HG03045 (cell line): ENCODE data around the gene SLC19A2.

Experiments used
- ATAC-seq: cut with Tn5 transposase; IDR thresholded peaks from one replicate; pipeline ENCODE4 v1.9.1; 2021; ENCODE audit warnings: mild to moderate bottlenecking, moderate library complexity; ENCODE audit not compliant: unreplicated experiment

The SLC19A2 gene

DNA sequence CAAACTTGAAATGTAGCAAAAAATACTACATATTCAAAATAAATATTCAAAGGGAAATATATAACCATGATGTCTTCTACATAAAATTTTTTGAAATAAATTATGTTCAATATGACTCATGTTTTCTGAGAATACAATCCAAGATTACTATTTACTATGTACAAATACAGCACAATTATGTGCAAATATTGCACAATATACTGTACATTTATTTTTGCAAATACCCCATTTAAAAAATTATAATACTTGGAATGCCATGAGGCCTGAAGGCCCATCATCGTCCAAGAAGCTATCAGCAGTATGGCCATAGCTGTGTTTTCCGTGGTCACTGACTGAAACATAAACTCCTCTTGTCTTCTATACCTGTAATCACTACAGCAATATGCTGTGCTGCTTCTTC, 70.8 kb downstream of the SLC19A2 start:
- no peak for ATAC-seq
